ENCODE results near the gene SCCPDH.

DNA sequence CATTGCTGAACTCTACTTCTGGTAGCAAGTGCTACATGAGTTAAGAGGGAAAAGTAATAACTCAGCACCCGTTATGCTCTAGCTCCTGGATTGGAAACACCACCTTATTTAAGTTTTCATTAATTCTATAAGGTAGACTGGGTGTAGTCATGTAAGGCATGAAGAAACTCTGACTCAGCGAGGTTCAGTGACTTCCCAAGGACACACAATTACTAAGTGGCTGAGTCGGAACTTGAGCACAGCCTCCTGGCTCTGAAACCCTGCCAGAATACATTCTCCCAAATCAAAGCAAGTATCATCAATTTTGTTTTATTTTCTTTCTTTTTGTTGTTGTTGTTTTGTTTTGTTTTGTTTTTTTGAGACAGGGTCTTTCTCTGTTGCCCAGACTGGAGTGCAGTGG is 29.1 kb upstream of the SCCPDH start:
- TF ChIP-seq, protein P1, sequence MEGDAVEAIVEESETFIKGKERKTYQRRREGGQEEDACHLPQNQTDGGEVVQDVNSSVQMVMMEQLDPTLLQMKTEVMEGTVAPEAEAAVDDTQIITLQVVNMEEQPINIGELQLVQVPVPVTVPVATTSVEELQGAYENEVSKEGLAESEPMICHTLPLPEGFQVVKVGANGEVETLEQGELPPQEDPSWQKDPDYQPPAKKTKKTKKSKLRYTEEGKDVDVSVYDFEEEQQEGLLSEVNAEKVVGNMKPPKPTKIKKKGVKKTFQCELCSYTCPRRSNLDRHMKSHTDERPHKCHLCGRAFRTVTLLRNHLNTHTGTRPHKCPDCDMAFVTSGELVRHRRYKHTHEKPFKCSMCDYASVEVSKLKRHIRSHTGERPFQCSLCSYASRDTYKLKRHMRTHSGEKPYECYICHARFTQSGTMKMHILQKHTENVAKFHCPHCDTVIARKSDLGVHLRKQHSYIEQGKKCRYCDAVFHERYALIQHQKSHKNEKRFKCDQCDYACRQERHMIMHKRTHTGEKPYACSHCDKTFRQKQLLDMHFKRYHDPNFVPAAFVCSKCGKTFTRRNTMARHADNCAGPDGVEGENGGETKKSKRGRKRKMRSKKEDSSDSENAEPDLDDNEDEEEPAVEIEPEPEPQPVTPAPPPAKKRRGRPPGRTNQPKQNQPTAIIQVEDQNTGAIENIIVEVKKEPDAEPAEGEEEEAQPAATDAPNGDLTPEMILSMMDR (IDR thresholded peaks at IDR 0.05), result no peak
- TF ChIP-seq POLR2A (IDR thresholded peaks at IDR 0.05) (no peak), EP300 (IDR thresholded peaks at IDR 0.05) (no peak)

Measured in ovary (tissue), 3 donors.